ENCODE measurements around the gene FBRS.

The FBRS gene

GRCh38 chr16:30647274-30647571 is 11.0 kb upstream of the FBRS start:
- peaks cover 17 to 18% of the 10 kb centered on the region in 2 experiments for H3K4me1 ChIP-seq (ENCODE audit: control insufficient read depth in 1 of 2, insufficient read depth in 1 of 2, low read depth in 1 of 2, low read length in 1 of 2)
- no peaks in the 10 kb centered on the region for H3K9me3 ChIP-seq
- H3K27me3 ChIP-seq = no peaks in the 10 kb centered on the region
- H3K4me3 ChIP-seq (ENCODE audit: low read depth in 1 of 2, low read length in 1 of 2) = no peak overlapping the region
- TF ChIP-seq CTCF (IDR thresholded peaks at IDR 0.05) = no peak
- H3K27ac ChIP-seq = no peak overlapping the region
- peaks cover 1% of the 10 kb centered on the region for H3K36me3 ChIP-seq

GRCh38 chr16:30649725-30650368 is 8.4 kb upstream of the FBRS start:
- H3K36me3 ChIP-seq = peaks cover 27% of the 10 kb centered on the region
- H3K27ac ChIP-seq = peak overlapping the region; percentile 95
- H3K4me3 ChIP-seq (ENCODE audit: low read depth in 1 of 2, low read length in 1 of 2) = peak overlapping the region; percentile 89
- no peaks in the 10 kb centered on the region for H3K27me3 ChIP-seq
- TF ChIP-seq CTCF (IDR thresholded peaks at IDR 0.05) = no peak
- no peaks in the 10 kb centered on the region for H3K9me3 ChIP-seq
- H3K4me1 ChIP-seq (ENCODE audit: control insufficient read depth in 1 of 2, insufficient read depth in 1 of 2, low read depth in 1 of 2, low read length in 1 of 2) = peaks cover 19 to 20% of the 10 kb centered on the region in 2 experiments

GRCh38 chr16:30650369-30651123 is 7.7 kb upstream of the FBRS start, which contains the start of gene PRR14:
Gene PRR14, plus strand, starts transcription at chr16:30650960. Its CDS starts 686 bp downstream, at chr16:30651646.
- Histone ChIP-seq H3K9me3 (no peaks in the 10 kb centered on the region), H3K27ac (peak within 1 kb of the TSS; percentile 95), H3K27me3 (no peaks in the 10 kb centered on the region), H3K36me3 (peaks cover 34% of the 10 kb centered on the region), H3K4me1 (ENCODE audit: control insufficient read depth in 1 of 2, insufficient read depth in 1 of 2, low read depth in 1 of 2, low read length in 1 of 2) (peaks cover 19 to 20% of the 10 kb centered on the region in 2 experiments), H3K4me3 (ENCODE audit: low read depth in 1 of 2, low read length in 1 of 2) (peak within 1 kb of the TSS; percentile 89)
- TF ChIP-seq CTCF (IDR thresholded peaks at IDR 0.05) = peak; percentile 78

GRCh38 chr16:30651124-30652004 is 6.9 kb upstream of the FBRS start:
- peak; percentile 89 for TF ChIP-seq CTCF (IDR thresholded peaks at IDR 0.05)
- H3K36me3 ChIP-seq = peaks cover 43% of the 10 kb centered on the region

GRCh38 chr16:30652005-30652296 is 6.3 kb upstream of the FBRS start:
- Histone ChIP-seq H3K4me3 (ENCODE audit: low read depth in 1 of 2, low read length in 1 of 2) (peak overlapping the region; percentile 89), H3K27me3 (no peaks in the 10 kb centered on the region), H3K36me3 (peaks cover 48% of the 10 kb centered on the region), H3K9me3 (no peaks in the 10 kb centered on the region), H3K27ac (peak overlapping the region; percentile 95), H3K4me1 (ENCODE audit: control insufficient read depth in 1 of 2, insufficient read depth in 1 of 2, low read depth in 1 of 2, low read length in 1 of 2) (peaks cover 22 to 23% of the 10 kb centered on the region in 2 experiments)
- no peak for TF ChIP-seq CTCF (IDR thresholded peaks at IDR 0.05)

More at GRCh38 chr16:30651124-30652004, 6.9 kb upstream of the FBRS start:
- peak overlapping the region; percentile 89 for H3K4me3 ChIP-seq (ENCODE audit: low read depth in 1 of 2, low read length in 1 of 2)
- peak overlapping the region; percentile 95 for H3K27ac ChIP-seq
- peaks cover 19 to 20% of the 10 kb centered on the region in 2 experiments for H3K4me1 ChIP-seq (ENCODE audit: control insufficient read depth in 1 of 2, insufficient read depth in 1 of 2, low read depth in 1 of 2, low read length in 1 of 2)
- no peaks in the 10 kb centered on the region for H3K9me3 ChIP-seq
- no peaks in the 10 kb centered on the region for H3K27me3 ChIP-seq
